ENCODE measurements around the gene ADGRB3. TPM values are rescaled to one million over a fixed set of nuclear protein-coding genes. Genes with fewer than 3 reads are reported as not detected.

ADGRB3 gene
- total RNA-seq, 1 experiment from 2014 or later: not detected

DNA sequence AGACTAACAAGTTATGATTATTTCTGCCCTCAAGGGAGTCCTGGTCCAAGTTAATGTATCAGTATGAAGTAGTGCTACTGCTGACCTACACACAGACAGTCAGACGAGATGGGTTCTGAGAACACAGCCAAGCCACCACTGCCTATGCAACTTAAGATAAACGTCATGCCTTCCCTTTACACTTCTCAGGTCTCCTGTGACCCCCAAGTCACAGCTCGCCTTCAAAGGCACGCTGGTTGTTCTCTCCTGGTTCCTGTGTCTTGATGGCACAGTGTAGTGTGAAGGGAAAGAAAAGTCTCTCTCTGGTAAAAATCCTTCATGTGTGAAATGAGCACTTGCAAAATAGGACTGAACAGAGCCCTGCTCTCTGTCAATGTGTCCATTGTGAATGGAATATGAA, 377.8 kb downstream of the ADGRB3 start:
- Histone ChIP-seq H3K36me3 (no peaks in the 10 kb centered on the region), H3K27ac (no peak overlapping the region), H3K4me1 (replicated peaks) (no peaks in the 10 kb centered on the region), H3K4me3 (no peak overlapping the region), H3K27me3 (replicated peaks) (no peaks in the 10 kb centered on the region), H3K9me3 (replicated peaks) (no peaks in the 10 kb centered on the region)
- DNase-seq (ENCODE audit: low read depth in 1 of 2, low spot score in 2 of 2): no peak

DNA sequence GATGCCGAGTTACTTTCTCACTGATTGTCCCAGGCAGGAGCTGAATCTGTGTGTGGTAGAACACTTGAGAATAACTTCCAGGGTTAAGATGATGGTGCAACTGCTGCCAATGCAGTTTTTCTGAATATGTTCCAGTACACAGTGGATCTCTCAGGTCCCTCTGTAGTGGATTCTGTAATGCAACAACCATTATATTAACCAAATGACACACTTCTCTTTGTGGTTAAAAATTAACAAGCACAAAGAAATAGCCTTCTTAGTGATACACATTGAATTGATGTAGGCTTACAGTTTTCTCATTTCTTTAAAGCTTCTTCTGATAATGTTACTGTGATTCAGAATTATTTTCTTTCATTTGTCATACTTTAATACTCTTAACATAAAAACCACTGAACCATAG, 383.8 kb downstream of the ADGRB3 start:
- H3K27ac ChIP-seq: no peak overlapping the region
- no peak for DNase-seq (ENCODE audit: low read depth in 1 of 2, low spot score in 2 of 2)
- no peaks in the 10 kb centered on the region for H3K36me3 ChIP-seq
- no peak overlapping the region for H3K4me3 ChIP-seq
- H3K27me3 ChIP-seq (replicated peaks): no peaks in the 10 kb centered on the region
- H3K9me3 ChIP-seq (replicated peaks): no peaks in the 10 kb centered on the region
- H3K4me1 ChIP-seq (replicated peaks): peaks cover 4% of the 10 kb centered on the region; the same call in 1 of the 2 replicates

DNA sequence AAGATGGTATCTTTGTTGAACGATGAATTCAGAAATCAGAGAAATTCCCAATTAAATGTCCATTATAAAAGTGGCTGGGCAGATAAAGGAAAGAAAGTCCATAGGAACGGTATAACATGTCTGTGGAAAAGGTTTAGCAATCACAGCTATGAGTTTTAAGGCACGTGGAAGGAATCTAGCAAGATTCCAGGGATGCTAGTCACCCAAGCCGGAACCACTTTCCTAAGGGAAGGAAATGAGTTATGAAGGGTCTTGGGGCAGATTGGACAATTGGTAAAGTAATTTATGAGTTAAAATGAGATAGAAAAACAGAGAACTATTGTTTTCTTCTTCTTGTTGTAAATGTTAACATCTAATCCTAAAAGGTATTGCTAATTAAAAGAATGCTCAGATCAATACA, 384.8 kb downstream of the ADGRB3 start:
- Histone ChIP-seq H3K27me3 (replicated peaks) (no peaks in the 10 kb centered on the region), H3K4me1 (replicated peaks) (peaks cover 4% of the 10 kb centered on the region; the same call in 1 of the 2 replicates), H3K36me3 (no peaks in the 10 kb centered on the region), H3K4me3 (no peak overlapping the region), H3K27ac (no peak overlapping the region), H3K9me3 (replicated peaks) (no peaks in the 10 kb centered on the region)
- DNase-seq (ENCODE audit: low read depth in 1 of 2, low spot score in 2 of 2): no peak

DNA sequence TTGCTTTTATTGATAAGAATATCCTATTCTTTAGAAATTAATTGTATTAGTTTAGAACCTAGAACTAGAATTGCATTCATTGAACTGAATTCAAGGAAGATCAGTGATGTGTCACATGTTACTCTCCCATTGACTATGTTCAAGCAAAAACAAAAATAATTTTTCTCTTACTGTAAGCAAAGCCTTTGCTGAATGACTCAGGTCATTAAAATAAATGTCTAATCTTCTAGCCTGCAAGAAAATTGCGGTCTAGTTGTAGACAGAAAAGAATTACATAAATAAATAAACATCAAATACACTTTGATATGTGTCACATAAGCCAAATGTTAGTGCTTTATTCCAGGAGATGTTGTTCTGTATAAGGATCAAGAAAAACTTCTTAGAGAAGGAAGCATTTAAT, 387.9 kb downstream of the ADGRB3 start:
- Histone ChIP-seq H3K4me1 (replicated peaks) (peaks cover 17% of the 10 kb centered on the region), H3K27ac (no peak overlapping the region), H3K36me3 (no peaks in the 10 kb centered on the region), H3K4me3 (no peak overlapping the region), H3K27me3 (replicated peaks) (no peaks in the 10 kb centered on the region), H3K9me3 (replicated peaks) (no peaks in the 10 kb centered on the region)
- peak in 1 of 2 experiments; percentile 14 for DNase-seq (ENCODE audit: low read depth in 1 of 2, low spot score in 2 of 2)

DNA sequence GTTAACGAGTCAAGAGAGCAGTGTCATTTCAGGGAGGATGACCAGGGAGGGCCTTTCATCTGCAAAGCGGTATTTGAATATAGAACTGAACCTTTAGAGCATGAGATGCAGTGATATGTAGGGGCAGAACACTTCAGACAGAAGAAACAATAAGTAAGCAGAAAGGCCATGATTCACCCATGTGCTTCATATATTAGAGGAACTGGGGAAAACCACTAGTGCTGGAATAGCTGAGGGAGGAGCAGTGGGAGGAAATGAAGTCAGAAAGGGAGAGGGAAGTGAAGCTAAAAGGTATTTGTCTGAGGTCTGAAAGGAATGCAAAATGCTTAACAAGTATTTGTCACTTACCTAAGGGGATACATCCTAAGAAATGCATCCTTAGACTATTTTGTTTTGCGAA, 391.2 kb downstream of the ADGRB3 start:
- H3K4me1 ChIP-seq (replicated peaks): peaks cover 14% of the 10 kb centered on the region
- peak in 1 of 2 experiments; percentile 25 for DNase-seq (ENCODE audit: low read depth in 1 of 2, low spot score in 2 of 2)
- no peaks in the 10 kb centered on the region for H3K27me3 ChIP-seq (replicated peaks)
- no peaks in the 10 kb centered on the region for H3K9me3 ChIP-seq (replicated peaks)
- peak overlapping the region; percentile 29 for H3K27ac ChIP-seq
- H3K4me3 ChIP-seq: no peak overlapping the region
- H3K36me3 ChIP-seq: no peaks in the 10 kb centered on the region

DNA sequence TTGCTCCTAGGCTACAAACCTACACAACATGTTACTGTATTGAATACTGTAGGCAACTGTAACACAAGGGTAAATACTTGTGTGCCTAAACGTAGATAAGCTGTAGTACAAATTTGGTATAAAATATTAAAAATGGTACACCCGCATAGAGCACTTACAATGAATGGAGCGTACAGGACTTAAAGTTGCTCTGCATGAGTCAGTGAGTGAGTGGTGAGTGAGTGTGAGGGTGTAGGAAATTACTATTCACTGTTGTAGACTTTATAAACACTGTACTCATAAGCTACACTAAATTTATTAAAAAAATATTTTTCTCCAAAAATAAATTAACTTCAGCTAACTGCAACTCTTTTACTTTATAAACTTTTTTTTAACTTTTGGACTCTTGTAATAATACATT, 391.6 kb downstream of the ADGRB3 start:
- Histone ChIP-seq H3K36me3 (no peaks in the 10 kb centered on the region), H3K4me1 (replicated peaks) (peaks cover 14% of the 10 kb centered on the region), H3K9me3 (replicated peaks) (no peaks in the 10 kb centered on the region), H3K4me3 (no peak overlapping the region), H3K27ac (peak overlapping the region; percentile 29; the same call in 1 of the 2 replicates), H3K27me3 (replicated peaks) (no peaks in the 10 kb centered on the region)
- no peak for DNase-seq (ENCODE audit: low read depth in 1 of 2, low spot score in 2 of 2)

DNA sequence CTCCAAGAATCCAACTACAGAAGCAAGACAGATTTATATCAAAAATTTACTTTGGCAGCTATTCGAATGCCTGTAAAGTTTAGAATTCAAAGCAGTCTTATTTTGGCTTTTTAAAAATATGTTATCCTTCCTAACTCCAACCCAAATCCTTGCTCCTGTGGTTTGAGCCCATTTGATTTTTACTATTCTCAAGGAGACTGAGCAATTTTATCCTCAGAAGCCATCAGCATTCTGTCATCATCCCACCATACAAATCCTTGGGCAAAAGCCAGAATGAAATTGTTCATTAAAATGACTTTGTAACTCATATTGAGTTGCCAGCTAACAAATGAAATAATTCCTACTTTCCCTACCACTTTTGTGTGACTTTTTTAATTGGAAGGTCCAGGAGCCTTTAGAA, 392.8 kb downstream of the ADGRB3 start:
- Histone ChIP-seq H3K27ac (no peak overlapping the region), H3K9me3 (replicated peaks) (no peaks in the 10 kb centered on the region), H3K4me1 (replicated peaks) (peaks cover 14% of the 10 kb centered on the region), H3K4me3 (no peak overlapping the region), H3K27me3 (replicated peaks) (no peaks in the 10 kb centered on the region), H3K36me3 (no peaks in the 10 kb centered on the region)
- DNase-seq (ENCODE audit: low read depth in 1 of 2, low spot score in 2 of 2): no peak

DNA sequence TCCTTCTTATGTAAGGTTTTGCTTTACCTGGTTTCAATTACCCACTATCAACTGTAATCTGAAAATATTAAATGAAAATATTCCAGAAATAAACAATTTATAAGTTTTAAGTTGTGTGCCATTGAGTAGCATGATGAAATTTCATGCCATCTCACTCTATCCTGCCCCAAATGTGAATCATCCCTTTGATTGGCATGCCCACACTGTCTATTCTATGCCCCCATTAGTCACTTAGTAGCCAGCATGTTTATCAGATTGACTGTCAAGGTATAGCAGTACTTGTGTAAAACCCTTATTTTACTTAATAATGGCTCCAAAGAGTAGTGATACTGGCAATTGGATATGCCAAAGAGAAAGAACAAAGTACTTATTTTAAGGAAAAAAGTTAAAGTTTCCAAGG, 403.8 kb downstream of the ADGRB3 start:
- Histone ChIP-seq H3K27me3 (replicated peaks) (no peaks in the 10 kb centered on the region), H3K4me3 (no peak overlapping the region), H3K36me3 (no peaks in the 10 kb centered on the region), H3K9me3 (replicated peaks) (no peaks in the 10 kb centered on the region; the same call in 1 of the 2 replicates), H3K4me1 (replicated peaks) (no peaks in the 10 kb centered on the region), H3K27ac (no peak overlapping the region)
- no peak for DNase-seq (ENCODE audit: low read depth in 1 of 2, low spot score in 2 of 2)

DNA sequence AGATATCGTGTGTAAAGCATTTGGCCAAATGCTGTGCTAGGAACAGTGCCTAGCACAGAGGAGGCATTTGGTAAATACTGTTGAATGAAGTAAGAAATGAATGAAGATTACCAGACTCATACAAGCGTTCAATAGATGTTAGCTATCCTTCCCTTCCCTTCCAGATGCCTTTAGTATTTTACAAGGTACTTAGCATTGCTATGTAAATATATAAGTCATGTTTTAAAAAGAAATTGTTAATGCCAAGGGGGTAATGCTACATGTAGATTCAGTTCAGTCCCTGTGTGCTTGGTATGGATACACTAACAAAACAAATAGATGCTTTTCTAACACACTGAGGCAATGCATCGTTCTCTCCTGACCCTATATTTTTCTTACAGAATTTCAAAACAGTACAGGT, 407.2 kb downstream of the ADGRB3 start:
- no peak for DNase-seq (ENCODE audit: low read depth in 1 of 2, low spot score in 2 of 2)
- Histone ChIP-seq H3K4me1 (replicated peaks) (no peaks in the 10 kb centered on the region; the same call in 1 of the 2 replicates), H3K27me3 (replicated peaks) (no peaks in the 10 kb centered on the region), H3K27ac (no peak overlapping the region), H3K9me3 (replicated peaks) (no peaks in the 10 kb centered on the region; the same call in 1 of the 2 replicates), H3K36me3 (no peaks in the 10 kb centered on the region), H3K4me3 (no peak overlapping the region)

DNA sequence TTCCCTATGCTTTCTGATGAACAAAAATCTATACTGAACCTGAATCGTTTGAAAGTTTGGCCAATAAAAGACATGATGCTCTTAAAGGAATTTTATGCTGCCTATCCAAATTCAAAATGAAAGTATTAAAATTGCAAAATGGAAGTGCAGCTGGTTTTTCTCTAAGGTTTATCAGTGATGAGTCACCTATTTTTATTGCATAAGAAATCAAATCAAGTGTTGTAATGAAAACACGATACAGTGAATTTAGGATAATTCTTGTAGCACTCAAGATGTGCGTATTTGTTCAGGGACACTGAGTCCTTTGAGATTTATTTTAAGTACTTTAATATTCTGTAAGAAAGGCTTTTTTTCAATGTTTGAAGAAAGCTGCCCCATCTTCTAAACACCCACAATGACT, 409.5 kb downstream of the ADGRB3 start:
- H3K27ac ChIP-seq: no peak overlapping the region
- no peaks in the 10 kb centered on the region for H3K27me3 ChIP-seq (replicated peaks)
- DNase-seq (ENCODE audit: low read depth in 1 of 2, low spot score in 2 of 2): no peak
- H3K4me3 ChIP-seq: no peak overlapping the region
- H3K36me3 ChIP-seq: no peaks in the 10 kb centered on the region
- H3K4me1 ChIP-seq (replicated peaks): no peaks in the 10 kb centered on the region; the same call in 1 of the 2 replicates
- H3K9me3 ChIP-seq (replicated peaks): no peaks in the 10 kb centered on the region; the same call in 1 of the 2 replicates

DNA sequence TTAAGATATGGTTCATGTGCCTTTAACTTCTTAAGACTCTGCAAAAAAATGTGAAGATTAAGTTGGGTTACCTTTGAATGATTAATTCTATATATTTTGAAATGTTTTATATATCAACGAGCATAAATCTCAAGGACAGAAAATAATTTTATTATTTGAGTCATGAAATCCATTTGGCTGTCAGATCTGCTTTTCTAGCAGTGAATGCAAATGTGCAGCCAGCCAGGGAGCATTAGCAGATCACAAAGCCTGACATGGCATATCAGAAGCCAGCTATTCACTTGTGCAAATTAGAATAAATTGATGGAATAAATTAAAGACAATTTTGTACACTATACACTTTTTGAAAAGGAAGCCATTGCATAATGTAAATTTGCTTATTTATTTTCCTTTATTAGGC, 424.3 kb downstream of the ADGRB3 start:
- H3K27me3 ChIP-seq (replicated peaks): no peaks in the 10 kb centered on the region; the same call in 1 of the 2 replicates
- H3K9me3 ChIP-seq (replicated peaks): no peaks in the 10 kb centered on the region
- no peak overlapping the region for H3K27ac ChIP-seq
- no peak overlapping the region for H3K4me3 ChIP-seq
- DNase-seq (ENCODE audit: low read depth in 1 of 2, low spot score in 2 of 2): no peak
- no peaks in the 10 kb centered on the region for H3K36me3 ChIP-seq
- no peaks in the 10 kb centered on the region for H3K4me1 ChIP-seq (replicated peaks)

DNA sequence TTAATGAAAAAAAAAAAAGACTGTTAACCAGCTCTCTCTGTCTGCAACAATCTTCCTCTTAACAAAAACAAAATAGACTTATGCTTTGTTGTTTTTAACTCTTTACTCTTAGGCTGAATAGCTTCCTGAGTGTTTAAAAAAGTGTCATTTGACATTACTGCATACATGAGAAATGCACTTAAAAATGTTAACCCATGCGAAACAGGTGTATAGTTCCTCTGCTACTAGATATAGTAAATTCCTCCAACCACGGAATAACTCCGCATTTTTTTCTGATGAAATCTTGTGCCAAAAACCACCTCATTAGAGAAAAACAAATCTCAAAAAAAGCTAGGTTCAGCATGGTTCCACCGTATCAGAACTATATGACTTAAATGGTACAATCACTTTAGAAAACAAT, 426.0 kb downstream of the ADGRB3 start:
- Histone ChIP-seq H3K4me1 (replicated peaks) (no peaks in the 10 kb centered on the region), H3K9me3 (replicated peaks) (no peaks in the 10 kb centered on the region), H3K36me3 (no peaks in the 10 kb centered on the region), H3K27me3 (replicated peaks) (no peaks in the 10 kb centered on the region; the same call in 1 of the 2 replicates), H3K4me3 (no peak overlapping the region), H3K27ac (no peak overlapping the region)
- no peak for DNase-seq (ENCODE audit: low read depth in 1 of 2, low spot score in 2 of 2)

DNA sequence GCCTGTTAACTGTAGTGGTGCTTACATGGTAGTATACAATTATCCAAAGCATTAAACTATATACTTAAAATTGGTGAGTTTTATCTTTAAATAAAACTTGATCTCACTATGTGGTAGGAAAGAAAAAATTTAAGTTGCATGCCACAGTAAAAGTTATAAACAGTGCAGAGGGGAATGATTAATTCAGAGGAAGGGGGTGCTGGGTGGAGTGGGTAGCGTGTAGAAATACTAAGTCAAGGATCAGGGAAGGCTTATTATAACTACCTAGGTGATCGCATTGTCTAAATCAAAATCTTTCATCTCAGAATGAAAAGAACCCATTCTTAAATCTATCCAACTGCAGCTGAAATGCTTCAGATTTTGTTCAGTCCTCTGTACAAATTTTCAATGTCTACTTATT, 428.3 kb downstream of the ADGRB3 start:
- no peak for DNase-seq (ENCODE audit: low read depth in 1 of 2, low spot score in 2 of 2)
- H3K36me3 ChIP-seq: no peaks in the 10 kb centered on the region
- no peak overlapping the region for H3K4me3 ChIP-seq
- no peaks in the 10 kb centered on the region; the same call in 1 of the 2 replicates for H3K27me3 ChIP-seq (replicated peaks)
- H3K9me3 ChIP-seq (replicated peaks): no peaks in the 10 kb centered on the region
- H3K27ac ChIP-seq: no peak overlapping the region
- no peaks in the 10 kb centered on the region for H3K4me1 ChIP-seq (replicated peaks)

DNA sequence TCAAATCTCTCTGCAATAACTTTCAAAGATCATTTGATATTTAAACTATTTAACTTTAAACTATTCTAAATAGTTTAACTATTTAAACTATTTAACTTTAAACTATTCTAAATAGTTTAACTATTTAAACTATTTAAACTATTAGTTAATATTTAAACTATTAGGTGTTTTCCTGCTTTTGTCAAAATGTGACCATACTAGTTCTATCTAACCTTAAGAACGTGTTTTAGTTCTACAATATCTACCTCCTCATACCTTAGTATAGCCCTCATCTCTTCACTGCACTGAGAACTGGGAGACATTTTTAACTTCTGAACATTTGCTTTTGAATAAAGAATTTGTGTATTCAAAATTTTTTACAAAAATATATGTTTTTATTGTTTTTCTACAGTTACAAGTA, 429.1 kb downstream of the ADGRB3 start:
- Histone ChIP-seq H3K27ac (no peak overlapping the region), H3K4me1 (replicated peaks) (no peaks in the 10 kb centered on the region), H3K36me3 (no peaks in the 10 kb centered on the region), H3K4me3 (no peak overlapping the region), H3K27me3 (replicated peaks) (no peaks in the 10 kb centered on the region), H3K9me3 (replicated peaks) (no peaks in the 10 kb centered on the region)
- no peak for DNase-seq (ENCODE audit: low read depth in 1 of 2, low spot score in 2 of 2)

DNA sequence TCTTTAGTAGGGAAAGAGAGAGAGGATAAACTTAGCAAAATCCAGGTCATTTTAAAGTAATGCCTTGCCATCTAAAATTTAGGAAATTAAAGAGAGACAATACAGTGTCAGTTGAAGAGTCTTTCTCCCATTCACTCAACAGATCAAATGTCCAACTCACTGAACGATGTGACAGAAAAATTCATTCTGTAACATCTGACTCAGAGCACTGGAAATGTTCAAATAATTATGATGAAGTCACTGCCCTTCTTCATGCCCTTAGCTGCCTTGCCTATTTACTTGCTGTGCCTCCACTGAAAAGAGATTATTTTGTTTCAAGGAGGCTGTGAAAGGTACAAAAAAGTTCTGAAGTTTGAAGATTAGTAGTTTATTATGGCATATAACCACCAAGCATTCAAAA, 434.8 kb downstream of the ADGRB3 start:
- Histone ChIP-seq H3K4me3 (no peak overlapping the region), H3K27ac (no peak overlapping the region), H3K4me1 (replicated peaks) (no peaks in the 10 kb centered on the region), H3K9me3 (replicated peaks) (no peaks in the 10 kb centered on the region), H3K36me3 (no peaks in the 10 kb centered on the region), H3K27me3 (replicated peaks) (no peaks in the 10 kb centered on the region)
- DNase-seq (ENCODE audit: low read depth in 1 of 2, low spot score in 2 of 2): no peak
